Kidney (tissue), 14 donors: ENCODE data around the gene SCO2. TPM values are rescaled to one million over a fixed set of nuclear protein-coding genes. Genes with fewer than 3 reads are reported as not detected.
A peak's percentile ranks its signal among the peaks of the same experiment; 100 is the strongest.

Source experiments
- DNase-seq, 5 donors: peaks; one replicate each; pipeline ENCODE4 v3.0.0-alpha.2; 2013 to 2020
- FAIRE-seq: peaks from 2 replicates; lab custom pipeline; 2012; peaks lifted over from hg19 to GRCh38; lab: Jason Lieb, UNC
- H3K27ac ChIP-seq, 2 donors: one replicate each; pipeline ENCODE4 v1.7.0; 2013; ENCODE audit warnings: low read depth in 2 of 2, low read length in 2 of 2, inconsistent platforms in 1 of 2
- H3K27me3 ChIP-seq: one replicate; pipeline ENCODE4 v1.7.1; 2013; ENCODE audit warnings: low read length, inconsistent platforms; ENCODE audit not compliant: control insufficient read depth, insufficient read depth
- H3K36me3 ChIP-seq, 3 donors: one replicate each; pipeline versions ENCODE4 v1.7.0 to v1.7.1; 2013; ENCODE audit warnings: low read length in 3 of 3, control low read depth in 1 of 3, inconsistent platforms in 1 of 3; ENCODE audit not compliant: insufficient read depth in 3 of 3, control insufficient read depth in 2 of 3
- H3K4me1 ChIP-seq, 3 donors: one replicate each; pipeline versions ENCODE4 v1.7.0 to v1.7.1; 2013; ENCODE audit warnings: low read length in 3 of 3, inconsistent platforms in 1 of 3, low read depth in 1 of 3; ENCODE audit not compliant: control insufficient read depth in 2 of 3, insufficient read depth in 2 of 3
- H3K4me3 ChIP-seq, 3 donors: one replicate each; pipeline versions ENCODE4 v1.7.0 to v1.8.1; 2013; ENCODE audit warnings: low read length in 3 of 3, control low read depth in 1 of 3, inconsistent platforms in 1 of 3
- H3K9ac ChIP-seq, 3 donors: one replicate each; pipeline versions ENCODE4 v1.7.0 to v1.7.1; 2013; ENCODE audit warnings: low read length in 3 of 3, control low read depth in 1 of 3, inconsistent platforms in 1 of 3
- H3K9me3 ChIP-seq, 3 donors: one replicate each; pipeline versions ENCODE4 v1.7.0 to v1.7.1; 2013; ENCODE audit warnings: low read length in 3 of 3, control low read depth in 1 of 3, inconsistent platforms in 1 of 3; ENCODE audit not compliant: control insufficient read depth in 2 of 3, insufficient read depth in 1 of 3
- intact Hi-C: fragments of 100-400 bp; cut with DNase I; formaldehyde crosslinking; loops from one replicate; pipeline ENCODE4 v1.11.1; 2022
- polyA plus RNA-seq: library from polyadenylated mRNA; stranded (reverse); fragments of 350-450 nt; fragmentation: Illumina TruSeq; extraction: RNeasy Lipid Tissue Mini Kit (QIAGEN cat#74804); gene quantifications from one replicate; pipeline ENCODE4 v1.2.3, GENCODE V29; 2014; ENCODE audit warnings: low read depth, low replicate concordance; ENCODE audit not compliant: insufficient read depth
- total RNA-seq: library from RNA; stranded (reverse); fragmentation: NEBNext Ultra II Directional; extraction: Animal tissue kit (Norgen Biotek cat#: 25700); gene quantifications from one replicate; pipeline ENCODE4 v1.2.1, GENCODE V29; 2021
- TF ChIP-seq, protein P1 (sequence below): IDR thresholded peaks from 3 replicates; pipeline ENCODE4 v1.5.1; 2012; ENCODE audit warnings: mild to moderate bottlenecking, moderate library complexity, borderline replicate concordance; ENCODE audit not compliant: insufficient read depth; ENCODE audit errors: extremely low read depth
- donor health status: control.
- donor health status: control.
- donor health status: control.
- donor health status: control.
- donor health status: control.
- donor health status: DM: yes; HTN: yes; CAD: no.
- donor health status: Normal renal cell carcinoma (clear cell type).

Gene SCO2
- total and polyA plus RNA-seq, 2 donors from 2014 or later = 1.1 to 4.1 TPM

DNA sequence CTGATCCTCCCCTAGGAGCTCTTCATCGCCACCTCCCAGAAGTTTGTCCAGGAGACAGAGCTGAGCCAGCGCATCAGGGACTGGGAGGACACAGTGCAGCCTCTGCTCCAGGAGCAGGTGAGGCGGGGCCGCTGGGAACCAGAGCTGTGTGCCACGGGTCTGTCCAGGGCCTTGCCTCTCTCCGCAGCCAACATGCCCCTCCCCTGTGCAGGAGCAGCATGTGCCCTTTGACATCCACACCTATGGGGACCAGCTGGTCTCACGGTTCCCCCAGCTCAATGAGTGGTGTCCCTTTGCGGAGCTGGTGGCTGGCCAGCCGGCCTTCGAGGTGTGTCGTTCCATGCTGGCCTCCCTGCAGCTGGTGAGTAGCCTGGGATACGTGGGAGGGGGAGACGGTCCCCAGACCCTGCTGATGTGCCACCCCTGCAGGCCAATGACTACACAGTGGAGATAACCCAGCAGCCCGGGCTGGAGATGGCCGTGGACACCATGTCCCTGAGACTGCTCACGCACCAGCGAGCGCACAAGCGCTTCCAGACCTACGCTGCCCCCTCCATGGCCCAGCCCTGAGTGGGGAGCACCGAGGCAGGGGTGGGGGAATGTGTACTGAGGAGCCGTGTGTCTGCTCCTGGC is 2.5 kb downstream of the SCO2 start:
- FAIRE-seq = no peak
- Histone ChIP-seq H3K9ac (no peak overlapping the region), H3K36me3 (peaks cover 0 to 9% (median 8%) of the 10 kb centered on the region in 3 donors), H3K4me1 (peaks cover 0 to 20% (median 11%) of the 10 kb centered on the region in 3 donors), H3K9me3 (no peaks in the 10 kb centered on the region), H3K27me3 (no peaks in the 10 kb centered on the region), H3K4me3 (no peak overlapping the region), H3K27ac (no peak overlapping the region)
- TF ChIP-seq, protein P1, sequence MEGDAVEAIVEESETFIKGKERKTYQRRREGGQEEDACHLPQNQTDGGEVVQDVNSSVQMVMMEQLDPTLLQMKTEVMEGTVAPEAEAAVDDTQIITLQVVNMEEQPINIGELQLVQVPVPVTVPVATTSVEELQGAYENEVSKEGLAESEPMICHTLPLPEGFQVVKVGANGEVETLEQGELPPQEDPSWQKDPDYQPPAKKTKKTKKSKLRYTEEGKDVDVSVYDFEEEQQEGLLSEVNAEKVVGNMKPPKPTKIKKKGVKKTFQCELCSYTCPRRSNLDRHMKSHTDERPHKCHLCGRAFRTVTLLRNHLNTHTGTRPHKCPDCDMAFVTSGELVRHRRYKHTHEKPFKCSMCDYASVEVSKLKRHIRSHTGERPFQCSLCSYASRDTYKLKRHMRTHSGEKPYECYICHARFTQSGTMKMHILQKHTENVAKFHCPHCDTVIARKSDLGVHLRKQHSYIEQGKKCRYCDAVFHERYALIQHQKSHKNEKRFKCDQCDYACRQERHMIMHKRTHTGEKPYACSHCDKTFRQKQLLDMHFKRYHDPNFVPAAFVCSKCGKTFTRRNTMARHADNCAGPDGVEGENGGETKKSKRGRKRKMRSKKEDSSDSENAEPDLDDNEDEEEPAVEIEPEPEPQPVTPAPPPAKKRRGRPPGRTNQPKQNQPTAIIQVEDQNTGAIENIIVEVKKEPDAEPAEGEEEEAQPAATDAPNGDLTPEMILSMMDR = no peak
- DNase-seq = peak in 2 of 5 donors; percentile 52 to 81
- intact Hi-C loops = no loop called here

GRCh38 chr22:50522208-50522805 is 3.1 kb downstream of the SCO2 start:
- no peaks in the 10 kb centered on the region for H3K27me3 ChIP-seq
- intact Hi-C loops = no loop called here
- H3K27ac ChIP-seq = no peak overlapping the region
- H3K4me1 ChIP-seq = peaks cover 0 to 18% (median 11%) of the 10 kb centered on the region in 3 donors
- peaks cover 0 to 14% (median 12%) of the 10 kb centered on the region in 3 donors for H3K36me3 ChIP-seq
- H3K4me3 ChIP-seq = no peak overlapping the region
- no peak overlapping the region for H3K9ac ChIP-seq
- H3K9me3 ChIP-seq = no peaks in the 10 kb centered on the region
- peak in 1 of 5 donors; percentile 38 for DNase-seq
- TF ChIP-seq, protein P1 = no peak
- FAIRE-seq = no peak

DNA sequence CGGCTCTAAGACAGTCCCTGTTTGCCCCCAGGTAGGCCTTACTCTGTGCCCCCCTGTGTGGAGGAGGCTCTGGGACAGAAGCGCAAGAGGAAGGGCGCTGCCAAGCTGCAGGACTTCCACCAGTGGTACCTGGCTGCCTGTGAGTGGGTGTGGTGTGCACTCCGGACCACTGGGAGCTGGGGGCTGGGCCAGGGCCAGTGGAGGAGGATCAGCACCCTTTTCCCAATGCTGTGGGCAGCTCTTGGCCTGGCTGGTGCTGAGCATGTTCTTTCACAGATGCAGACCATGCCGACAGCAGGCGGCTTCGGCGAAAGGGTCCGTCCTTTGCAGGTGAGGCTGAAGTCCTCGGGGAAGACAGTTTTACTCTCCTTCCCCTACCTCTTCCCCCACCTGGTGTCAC is 3.7 kb downstream of the SCO2 start:
- FAIRE-seq (no peak), DNase-seq (peak in 1 of 5 donors; percentile 44)
- Histone ChIP-seq H3K4me1 (peaks cover 0 to 12% (median 11%) of the 10 kb centered on the region in 3 donors), H3K27me3 (no peaks in the 10 kb centered on the region), H3K4me3 (no peak overlapping the region), H3K27ac (no peak overlapping the region), H3K9ac (no peak overlapping the region), H3K9me3 (no peaks in the 10 kb centered on the region), H3K36me3 (peaks cover 0 to 14% (median 12%) of the 10 kb centered on the region in 3 donors)
- TF ChIP-seq, protein P1 = no peak
- intact Hi-C loops = no loop called here
